Caco-2 (cell line): Measurements from ENCODE around the gene POU1F1. TPM values are rescaled to one million over a fixed set of nuclear protein-coding genes. Genes with fewer than 3 reads are reported as not detected.

Experiments used
- BruUV-seq: library from RNA; stranded (reverse); fragments of 400-500 nt; replicated peaks from 2 replicates; lab custom pipeline; 2021; lab: Mats Ljungman, UMichigan
- CTCF ChIA-PET: fragments of 300-600 bp; sonication (Branson Sonifier 250); formaldehyde crosslinking; loops from one replicate; lab custom pipeline; 2022; ENCODE audit warnings: antibody characterized with exemption; lab: Charles Lee
- POLR2A ChIA-PET: fragments of 300-600 bp; sonication (Branson Sonifier 250); formaldehyde crosslinking; loops from one replicate; lab custom pipeline; 2022; ENCODE audit warnings: antibody characterized with exemption; lab: Charles Lee
- DNase-seq, 2 experiments: peaks; one replicate each; pipeline versions ENCODE4 v3.0.0 to v3.0.0-alpha.2; 2020 to 2022
- H3K27me3 ChIP-seq: replicated peaks from 2 replicates; pipeline ENCODE4 v1.6.0; 2011; ENCODE audit warnings: low read length; ENCODE audit not compliant: control insufficient read depth, insufficient read depth
- H3K36me3 ChIP-seq: 2 replicates; pipeline ENCODE4 v1.5.1; 2011; ENCODE audit warnings: low read length; ENCODE audit not compliant: control insufficient read depth, insufficient read depth
- H3K4me1 ChIP-seq: fragments of 250-450 bp; sonication (Bioruptor Pico); 2 replicates; pipeline ENCODE4 v1.5.1; 2020; ENCODE audit warnings: mild to moderate bottlenecking
- H3K4me3 ChIP-seq: 2 replicates; pipeline ENCODE4 v1.5.1; 2011; ENCODE audit warnings: low read depth, mild to moderate bottlenecking, control low read depth, low read length
- H3K9me3 ChIP-seq: fragments of 250-450 bp; sonication (Bioruptor Pico); 2 replicates; pipeline ENCODE4 v1.5.1; 2020; ENCODE audit warnings: mild to moderate bottlenecking, moderate library complexity
- H3K27ac Mint-ChIP-seq: one replicate; pipeline ENCODE4 v1.8.0; 2022; ENCODE audit warnings: mixed read lengths; ENCODE audit not compliant: unreplicated experiment
- H3K27me3 Mint-ChIP-seq: one replicate; pipeline ENCODE4 v1.8.0; 2022; ENCODE audit warnings: mixed read lengths; ENCODE audit not compliant: insufficient read depth, unreplicated experiment
- H3K36me3 Mint-ChIP-seq: one replicate; pipeline ENCODE4 v1.8.0; 2022; ENCODE audit warnings: mild to moderate bottlenecking, mixed read lengths; ENCODE audit not compliant: insufficient read depth, unreplicated experiment
- H3K4me1 Mint-ChIP-seq: one replicate; pipeline ENCODE4 v1.8.0; 2022; ENCODE audit warnings: low read depth, mixed read lengths; ENCODE audit not compliant: unreplicated experiment
- H3K4me3 Mint-ChIP-seq: one replicate; pipeline ENCODE4 v1.8.0; 2022; ENCODE audit warnings: mild to moderate bottlenecking, moderate library complexity, mixed read lengths; ENCODE audit not compliant: unreplicated experiment
- H3K9me3 Mint-ChIP-seq: one replicate; pipeline ENCODE4 v1.8.0; 2022; ENCODE audit warnings: mixed read lengths; ENCODE audit not compliant: unreplicated experiment
- intact Hi-C: fragments of 100-400 bp; cut with micrococcal nuclease; formaldehyde crosslinking; loops from one replicate; pipeline ENCODE4 v1.10.0; 2022; ENCODE audit not compliant: unreplicated experiment
- total RNA-seq: library from RNA; stranded (reverse); gene quantifications from 2 replicates; pipeline ENCODE4 v1.2.3, GENCODE V29; 2022
- TF ChIP-seq, protein P1 (sequence below), 2 experiments: fragments of 200-600 bp in 1 of 2; IDR thresholded peaks; 1 replicate in 1 of 2; 2 replicates in 1 of 2; pipeline versions ENCODE4 v1.5.1 to v1.8.0; 2011 to 2022; ENCODE audit warnings: antibody characterized with exemption in 1 of 2, control low read depth in 1 of 2, inconsistent platforms in 1 of 2, low read depth in 1 of 2, low read length in 1 of 2, mild to moderate bottlenecking in 1 of 2, moderate library complexity in 1 of 2; ENCODE audit not compliant: insufficient read depth in 1 of 2, severe bottlenecking in 1 of 2, unreplicated experiment in 1 of 2

Gene POU1F1
- total RNA-seq, 1 experiment from 2014 or later, result not detected

DNA sequence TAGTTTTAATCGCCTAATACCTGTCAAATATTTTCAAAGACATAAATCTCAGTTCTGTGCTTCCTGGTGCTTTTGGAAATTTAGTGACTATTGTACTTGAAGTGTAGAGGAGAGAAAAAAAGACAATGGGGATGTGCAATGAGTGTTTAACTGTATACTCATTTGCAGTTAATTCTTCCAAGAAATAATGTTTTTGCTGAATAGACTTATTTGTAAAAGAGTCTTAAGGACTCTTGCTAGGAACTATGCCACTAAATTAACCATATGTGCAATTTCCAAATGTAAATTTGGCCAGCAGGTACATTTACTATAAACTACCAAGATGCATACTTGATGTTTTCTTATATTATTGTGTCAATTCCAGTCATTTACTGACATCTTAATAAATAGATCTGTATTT is 47.3 kb downstream of the POU1F1 start:
- Mint-ChIP-seq H3K4me3 (peak overlapping the region; percentile 87), H3K4me1 (peaks cover 19% of the 10 kb centered on the region), H3K27ac (no peak overlapping the region), H3K9me3 (no peaks in the 10 kb centered on the region), H3K36me3 (peaks cover 15% of the 10 kb centered on the region), H3K27me3 (no peaks in the 10 kb centered on the region)
- CTCF ChIA-PET, result no interaction called here
- POLR2A ChIA-PET, result no interaction called here
- no peaks in the 10 kb centered on the region for H3K36me3 ChIP-seq
- DNase-seq, result no peak
- intact Hi-C loops, result no loop called here
- H3K4me1 ChIP-seq, result peaks cover 9% of the 10 kb centered on the region; the same call in 1 of the 2 replicates
- H3K4me3 ChIP-seq, result no peak overlapping the region
- no TSS peak for BruUV-seq
- no peaks in the 10 kb centered on the region for H3K27me3 ChIP-seq
- no peaks in the 10 kb centered on the region for H3K9me3 ChIP-seq
- TF ChIP-seq, protein P1, sequence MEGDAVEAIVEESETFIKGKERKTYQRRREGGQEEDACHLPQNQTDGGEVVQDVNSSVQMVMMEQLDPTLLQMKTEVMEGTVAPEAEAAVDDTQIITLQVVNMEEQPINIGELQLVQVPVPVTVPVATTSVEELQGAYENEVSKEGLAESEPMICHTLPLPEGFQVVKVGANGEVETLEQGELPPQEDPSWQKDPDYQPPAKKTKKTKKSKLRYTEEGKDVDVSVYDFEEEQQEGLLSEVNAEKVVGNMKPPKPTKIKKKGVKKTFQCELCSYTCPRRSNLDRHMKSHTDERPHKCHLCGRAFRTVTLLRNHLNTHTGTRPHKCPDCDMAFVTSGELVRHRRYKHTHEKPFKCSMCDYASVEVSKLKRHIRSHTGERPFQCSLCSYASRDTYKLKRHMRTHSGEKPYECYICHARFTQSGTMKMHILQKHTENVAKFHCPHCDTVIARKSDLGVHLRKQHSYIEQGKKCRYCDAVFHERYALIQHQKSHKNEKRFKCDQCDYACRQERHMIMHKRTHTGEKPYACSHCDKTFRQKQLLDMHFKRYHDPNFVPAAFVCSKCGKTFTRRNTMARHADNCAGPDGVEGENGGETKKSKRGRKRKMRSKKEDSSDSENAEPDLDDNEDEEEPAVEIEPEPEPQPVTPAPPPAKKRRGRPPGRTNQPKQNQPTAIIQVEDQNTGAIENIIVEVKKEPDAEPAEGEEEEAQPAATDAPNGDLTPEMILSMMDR (IDR thresholded peaks at IDR 0.05; ENCODE audit: insufficient read depth in 1 of 2, low read depth in 1 of 2, low read length in 1 of 2, severe bottlenecking in 1 of 2, unreplicated experiment in 1 of 2), result no peak

DNA sequence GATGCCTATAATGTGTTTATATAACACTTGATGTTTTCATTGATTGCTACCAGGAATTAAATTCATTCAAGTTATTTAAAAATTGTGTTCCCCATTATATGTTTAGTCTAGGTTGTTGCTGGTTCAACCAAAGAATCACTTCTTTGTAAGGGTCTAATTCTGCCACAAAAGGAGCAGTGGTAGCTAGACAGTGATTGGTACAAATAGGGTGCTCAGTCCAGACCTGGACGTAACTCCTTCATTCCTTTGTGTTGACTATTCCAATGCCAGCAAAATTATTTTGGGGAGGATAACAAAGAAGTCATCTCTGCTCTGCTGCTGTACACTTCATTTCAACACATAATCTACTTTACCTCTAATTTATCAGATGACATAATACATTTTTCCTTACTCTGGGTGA is 48.1 kb downstream of the POU1F1 start:
- Histone ChIP-seq H3K36me3 (no peaks in the 10 kb centered on the region), H3K9me3 (no peaks in the 10 kb centered on the region), H3K4me3 (peak overlapping the region; percentile 80), H3K4me1 (peaks cover 9% of the 10 kb centered on the region; the same call in 1 of the 2 replicates), H3K27me3 (no peaks in the 10 kb centered on the region)
- BruUV-seq, result TSS peak; percentile 41
- H3K9me3 Mint-ChIP-seq, result no peaks in the 10 kb centered on the region
- no peak for DNase-seq
- H3K27me3 Mint-ChIP-seq, result no peaks in the 10 kb centered on the region
- peak overlapping the region; percentile 87 for H3K4me3 Mint-ChIP-seq
- ChIA-PET POLR2A (interaction anchor here (0.7 kb wide), 1 partner anchor 252 kb away, joined by 5 read pairs; no protein-coding TSS in a partner anchor), CTCF (no interaction called here)
- no peak overlapping the region for H3K27ac Mint-ChIP-seq
- H3K4me1 Mint-ChIP-seq, result peaks cover 19% of the 10 kb centered on the region
- intact Hi-C loops, result no loop called here
- peaks cover 15% of the 10 kb centered on the region for H3K36me3 Mint-ChIP-seq
- TF ChIP-seq, protein P1 (IDR thresholded peaks at IDR 0.05; ENCODE audit: insufficient read depth in 1 of 2, low read depth in 1 of 2, low read length in 1 of 2, severe bottlenecking in 1 of 2, unreplicated experiment in 1 of 2), result no peak

DNA sequence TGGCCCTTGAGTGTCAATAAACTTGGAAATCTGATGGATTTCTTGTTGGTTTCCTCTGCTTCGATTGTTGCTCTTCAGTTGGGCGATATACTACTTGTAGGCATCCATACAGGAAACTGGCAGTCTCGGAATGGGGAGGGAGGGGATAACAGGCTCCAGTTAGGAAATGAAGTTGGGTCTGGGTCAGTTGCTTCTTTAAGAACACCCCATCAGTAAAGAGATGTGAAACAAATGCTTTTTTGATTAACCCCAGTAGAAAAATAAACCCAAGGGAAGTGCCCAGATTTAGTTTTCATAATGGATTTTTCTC is 48.6 kb downstream of the POU1F1 start:
- no peaks in the 10 kb centered on the region for H3K36me3 ChIP-seq
- TF ChIP-seq, protein P1 (IDR thresholded peaks at IDR 0.05; ENCODE audit: insufficient read depth in 1 of 2, low read depth in 1 of 2, low read length in 1 of 2, severe bottlenecking in 1 of 2, unreplicated experiment in 1 of 2), result no peak
- no peaks in the 10 kb centered on the region for H3K9me3 ChIP-seq
- CTCF ChIA-PET, result no interaction called here
- no peaks in the 10 kb centered on the region for H3K27me3 Mint-ChIP-seq
- H3K4me3 ChIP-seq, result peak overlapping the region; percentile 80
- BruUV-seq, result no TSS peak
- DNase-seq, result no peak
- intact Hi-C loops, result loop anchor here (1.0 kb wide), 1 partner anchor 21 kb away; no protein-coding TSS in a partner anchor
- peak overlapping the region; percentile 87 for H3K4me3 Mint-ChIP-seq
- H3K36me3 Mint-ChIP-seq, result peaks cover 15% of the 10 kb centered on the region
- H3K9me3 Mint-ChIP-seq, result no peaks in the 10 kb centered on the region
- peaks cover 9% of the 10 kb centered on the region; the same call in 1 of the 2 replicates for H3K4me1 ChIP-seq
- peaks cover 19% of the 10 kb centered on the region for H3K4me1 Mint-ChIP-seq
- POLR2A ChIA-PET, result no interaction called here
- no peaks in the 10 kb centered on the region for H3K27me3 ChIP-seq
- H3K27ac Mint-ChIP-seq, result peak overlapping the region; percentile 94
